Measurements from ENCODE around the gene LY6G6F.
A peak's percentile ranks its signal among the peaks of the same experiment; 100 is the strongest.

Gene LY6G6F

DNA sequence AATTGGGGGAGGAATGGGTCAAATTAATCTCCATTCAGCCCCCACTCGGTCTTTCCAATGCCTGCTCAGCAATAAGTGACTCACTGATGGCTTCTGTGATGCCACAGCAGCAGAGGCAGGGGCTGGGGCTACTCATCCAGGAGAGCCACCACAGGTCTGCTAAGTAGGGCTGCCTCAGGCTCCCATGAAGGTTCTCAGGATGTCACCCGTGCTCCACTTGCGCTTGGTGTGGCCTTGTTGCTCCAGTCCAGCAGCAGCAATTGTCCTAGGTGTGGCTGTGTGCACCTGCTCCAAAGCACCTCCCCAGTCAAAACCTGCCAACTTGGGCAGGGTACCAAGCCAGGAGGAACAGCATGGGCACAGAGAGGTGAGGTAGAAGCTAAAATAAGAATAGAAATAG lies 15.5 kb downstream of the LY6G6F start:
- DNase-seq: no peak
- Histone ChIP-seq H3K9me3 (ENCODE audit: severe bottlenecking) (no peaks in the 10 kb centered on the region), H3K36me3 (peaks cover 14% of the 10 kb centered on the region), H3K27me3 (ENCODE audit: insufficient read depth, low read depth, severe bottlenecking) (no peaks in the 10 kb centered on the region), H3K27ac (no peak overlapping the region), H3K4me3 (ENCODE audit: low read depth, low read length) (no peak overlapping the region)
- TF ChIP-seq, protein P1, sequence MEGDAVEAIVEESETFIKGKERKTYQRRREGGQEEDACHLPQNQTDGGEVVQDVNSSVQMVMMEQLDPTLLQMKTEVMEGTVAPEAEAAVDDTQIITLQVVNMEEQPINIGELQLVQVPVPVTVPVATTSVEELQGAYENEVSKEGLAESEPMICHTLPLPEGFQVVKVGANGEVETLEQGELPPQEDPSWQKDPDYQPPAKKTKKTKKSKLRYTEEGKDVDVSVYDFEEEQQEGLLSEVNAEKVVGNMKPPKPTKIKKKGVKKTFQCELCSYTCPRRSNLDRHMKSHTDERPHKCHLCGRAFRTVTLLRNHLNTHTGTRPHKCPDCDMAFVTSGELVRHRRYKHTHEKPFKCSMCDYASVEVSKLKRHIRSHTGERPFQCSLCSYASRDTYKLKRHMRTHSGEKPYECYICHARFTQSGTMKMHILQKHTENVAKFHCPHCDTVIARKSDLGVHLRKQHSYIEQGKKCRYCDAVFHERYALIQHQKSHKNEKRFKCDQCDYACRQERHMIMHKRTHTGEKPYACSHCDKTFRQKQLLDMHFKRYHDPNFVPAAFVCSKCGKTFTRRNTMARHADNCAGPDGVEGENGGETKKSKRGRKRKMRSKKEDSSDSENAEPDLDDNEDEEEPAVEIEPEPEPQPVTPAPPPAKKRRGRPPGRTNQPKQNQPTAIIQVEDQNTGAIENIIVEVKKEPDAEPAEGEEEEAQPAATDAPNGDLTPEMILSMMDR (IDR thresholded peaks at IDR 0.05; ENCODE audit: low read depth, low read length): no peak

DNA sequence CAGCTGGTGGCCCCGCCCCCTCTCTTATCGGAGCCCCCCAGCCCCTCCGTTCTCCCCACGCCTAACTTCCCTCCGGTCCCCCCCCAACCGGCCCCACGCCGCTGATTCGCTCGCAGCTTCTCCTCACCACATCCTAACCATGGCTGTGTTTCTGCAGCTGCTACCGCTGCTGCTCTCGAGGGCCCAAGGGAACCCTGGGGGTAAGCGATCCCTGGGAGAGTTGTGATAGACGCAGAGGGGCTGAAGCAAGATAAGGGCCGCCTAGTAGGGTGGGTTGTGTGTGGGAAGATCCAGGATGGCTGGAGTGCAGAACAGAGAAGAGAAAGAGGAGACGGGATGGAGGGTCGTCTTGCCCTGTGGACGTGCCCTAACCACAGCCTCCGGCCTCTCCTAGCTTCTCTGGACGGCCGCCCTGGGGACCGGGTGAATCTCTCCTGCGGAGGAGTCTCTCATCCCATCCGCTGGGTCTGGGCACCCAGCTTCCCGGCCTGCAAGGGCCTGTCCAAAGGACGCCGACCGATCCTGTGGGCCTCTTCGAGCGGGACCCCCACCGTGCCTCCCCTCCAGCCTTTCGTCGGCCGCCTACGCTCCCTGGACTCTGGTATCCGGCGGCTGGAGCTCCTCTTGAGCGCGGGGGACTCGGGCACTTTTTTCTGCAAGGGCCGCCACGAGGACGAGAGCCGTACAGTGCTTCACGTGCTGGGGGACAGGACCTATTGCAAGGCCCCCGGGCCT lies 16.7 kb downstream of the LY6G6F start, which contains the start of gene MPIG6B:
MPIG6B (plus strand) TSS at position 129 of the 735 bp plus-strand sequence; CDS start at position 140, 11 bp downstream.
- no peaks in the 10 kb centered on the region for H3K27me3 ChIP-seq (ENCODE audit: insufficient read depth, low read depth, severe bottlenecking)
- no peak within 1 kb of the TSS for H3K27ac ChIP-seq
- DNase-seq: no peak
- H3K9me3 ChIP-seq (ENCODE audit: severe bottlenecking): no peaks in the 10 kb centered on the region
- no peak within 1 kb of the TSS for H3K4me3 ChIP-seq (ENCODE audit: low read depth, low read length)
- H3K36me3 ChIP-seq: peaks cover 24% of the 10 kb centered on the region
- TF ChIP-seq, protein P1 (IDR thresholded peaks at IDR 0.05; ENCODE audit: low read depth, low read length): no peak

DNA sequence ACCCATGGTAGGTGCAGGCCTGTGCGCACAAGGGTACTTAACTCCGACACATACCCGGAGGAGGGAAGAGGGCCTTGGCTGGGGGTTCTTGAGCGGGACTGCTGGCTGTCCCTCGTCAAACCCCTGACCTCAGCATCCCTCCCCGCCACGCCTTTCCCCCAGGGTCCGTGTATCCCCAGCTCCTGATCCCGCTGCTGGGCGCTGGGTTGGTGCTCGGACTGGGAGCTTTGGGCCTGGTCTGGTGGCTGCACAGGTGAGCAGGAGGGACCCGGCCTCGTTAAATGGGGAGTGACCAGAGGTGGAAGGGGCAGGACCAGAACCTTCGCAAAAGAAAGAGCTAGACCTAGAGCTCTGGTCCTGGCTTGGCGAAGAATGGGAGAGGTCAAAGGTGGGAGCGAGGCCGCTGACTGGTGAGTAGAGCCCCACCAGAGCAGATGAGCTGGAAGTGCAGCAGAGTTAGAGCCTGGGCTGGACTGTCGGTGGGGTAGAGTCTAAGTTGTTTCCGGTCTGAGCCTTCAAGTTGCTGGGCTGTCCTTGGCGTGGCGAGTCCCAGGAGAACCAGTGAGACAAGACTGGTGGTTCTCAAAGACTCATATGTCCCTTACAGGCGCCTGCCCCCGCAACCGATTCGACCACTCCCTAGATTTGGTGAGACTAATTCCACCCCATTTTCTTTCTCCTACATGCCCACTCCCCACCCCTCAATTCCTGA lies 17.5 kb downstream of the LY6G6F start:
- TF ChIP-seq, protein P1 (IDR thresholded peaks at IDR 0.05; ENCODE audit: low read depth, low read length): no peak
- Histone ChIP-seq H3K4me3 (ENCODE audit: low read depth, low read length) (no peak overlapping the region), H3K36me3 (peaks cover 29% of the 10 kb centered on the region), H3K27ac (no peak overlapping the region), H3K9me3 (ENCODE audit: severe bottlenecking) (no peaks in the 10 kb centered on the region), H3K27me3 (ENCODE audit: insufficient read depth, low read depth, severe bottlenecking) (no peaks in the 10 kb centered on the region)
- peak; percentile 9 for DNase-seq

DNA sequence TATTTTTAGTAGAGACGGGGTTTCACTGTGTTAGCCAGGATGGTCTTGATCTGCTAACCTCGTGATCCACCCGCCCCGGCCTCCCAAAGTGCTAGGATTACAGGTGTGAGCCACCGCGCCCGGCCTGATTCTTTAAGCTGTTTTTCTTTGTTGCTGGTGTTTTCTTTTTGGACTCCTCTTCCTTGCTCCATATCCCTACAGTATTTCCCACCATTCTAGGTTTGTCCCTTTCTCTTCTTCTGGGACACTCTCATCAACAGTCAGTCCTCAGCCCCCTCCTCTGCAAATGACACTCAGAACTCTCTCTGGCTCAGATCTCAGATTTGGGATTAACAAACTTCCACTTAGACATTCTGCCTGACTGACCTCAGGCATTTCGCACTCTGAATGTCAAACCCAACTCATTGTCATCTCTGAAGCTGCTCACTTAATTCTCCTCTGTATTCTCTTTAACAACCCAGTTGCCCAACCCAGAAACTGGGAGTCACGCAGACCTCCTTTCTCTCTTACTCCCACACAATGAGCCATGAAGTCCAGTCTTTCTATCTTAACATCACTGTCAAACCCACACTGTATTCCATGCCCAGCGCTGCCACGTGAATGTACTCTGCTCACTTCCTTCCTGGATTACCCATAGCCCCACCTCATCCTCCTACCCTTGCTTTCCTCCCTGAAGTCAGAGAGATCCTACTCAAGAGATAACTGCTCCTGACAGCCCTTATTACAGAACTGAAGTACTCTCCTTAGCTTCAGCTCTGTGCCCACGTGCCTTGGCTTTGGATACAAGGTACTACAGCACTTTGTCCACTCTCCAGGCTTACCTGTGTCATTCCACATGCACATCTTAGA lies 19.1 kb downstream of the LY6G6F start:
- no peaks in the 10 kb centered on the region for H3K27me3 ChIP-seq (ENCODE audit: insufficient read depth, low read depth, severe bottlenecking)
- peaks cover 30% of the 10 kb centered on the region for H3K36me3 ChIP-seq
- DNase-seq: no peak
- H3K4me3 ChIP-seq (ENCODE audit: low read depth, low read length): no peak overlapping the region
- no peak overlapping the region for H3K27ac ChIP-seq
- no peaks in the 10 kb centered on the region for H3K9me3 ChIP-seq (ENCODE audit: severe bottlenecking)
- TF ChIP-seq, protein P1 (IDR thresholded peaks at IDR 0.05; ENCODE audit: low read depth, low read length): no peak

DNA sequence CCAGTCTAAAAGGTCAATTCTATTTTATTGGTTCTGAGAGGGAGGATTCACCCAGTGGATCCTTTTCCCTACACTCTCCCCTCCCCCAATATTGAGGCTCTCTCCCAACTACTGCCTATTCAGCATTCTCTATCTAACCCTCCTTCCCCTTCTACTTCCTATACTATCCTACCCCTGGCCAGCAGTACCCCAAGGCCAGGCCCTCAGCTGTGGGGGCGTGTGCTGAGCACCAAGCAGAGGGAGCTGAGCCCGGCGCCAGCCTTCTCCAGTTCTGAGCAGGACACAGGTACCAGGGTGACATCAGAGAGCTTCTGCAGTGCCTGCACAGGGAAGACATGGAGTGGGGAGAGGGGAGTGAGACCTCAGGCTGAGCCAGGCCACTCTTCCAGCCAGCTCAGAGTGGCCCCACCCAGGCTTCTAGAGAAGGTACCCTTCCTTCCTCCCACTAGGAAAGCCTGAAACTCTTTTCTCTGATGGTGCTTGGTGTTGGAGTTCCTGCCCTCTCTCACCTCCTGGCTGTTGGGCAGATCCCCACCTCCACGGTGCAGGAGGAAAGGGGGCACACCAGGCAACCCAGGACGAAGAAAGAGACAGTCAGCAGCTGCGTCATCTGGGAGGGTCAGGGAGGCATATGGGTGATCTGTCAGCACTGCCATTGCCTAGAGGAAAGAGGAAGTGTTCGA lies 20.5 kb downstream of the LY6G6F start:
- Histone ChIP-seq H3K36me3 (peaks cover 43% of the 10 kb centered on the region), H3K27me3 (ENCODE audit: insufficient read depth, low read depth, severe bottlenecking) (no peaks in the 10 kb centered on the region), H3K4me3 (ENCODE audit: low read depth, low read length) (no peak overlapping the region), H3K9me3 (ENCODE audit: severe bottlenecking) (no peaks in the 10 kb centered on the region), H3K27ac (no peak overlapping the region)
- TF ChIP-seq, protein P1 (IDR thresholded peaks at IDR 0.05; ENCODE audit: low read depth, low read length): no peak
- DNase-seq: no peak

Data from WERI-Rb-1 (cell line).